ENCODE data around the gene ZSCAN22. TPM values are rescaled to one million over a fixed set of nuclear protein-coding genes. Genes with fewer than 3 reads are reported as not detected.

Gene ZSCAN22
- total RNA-seq, 4 donors from 2014 or later = 2.0 to 3.7 (median 2.8) TPM

DNA sequence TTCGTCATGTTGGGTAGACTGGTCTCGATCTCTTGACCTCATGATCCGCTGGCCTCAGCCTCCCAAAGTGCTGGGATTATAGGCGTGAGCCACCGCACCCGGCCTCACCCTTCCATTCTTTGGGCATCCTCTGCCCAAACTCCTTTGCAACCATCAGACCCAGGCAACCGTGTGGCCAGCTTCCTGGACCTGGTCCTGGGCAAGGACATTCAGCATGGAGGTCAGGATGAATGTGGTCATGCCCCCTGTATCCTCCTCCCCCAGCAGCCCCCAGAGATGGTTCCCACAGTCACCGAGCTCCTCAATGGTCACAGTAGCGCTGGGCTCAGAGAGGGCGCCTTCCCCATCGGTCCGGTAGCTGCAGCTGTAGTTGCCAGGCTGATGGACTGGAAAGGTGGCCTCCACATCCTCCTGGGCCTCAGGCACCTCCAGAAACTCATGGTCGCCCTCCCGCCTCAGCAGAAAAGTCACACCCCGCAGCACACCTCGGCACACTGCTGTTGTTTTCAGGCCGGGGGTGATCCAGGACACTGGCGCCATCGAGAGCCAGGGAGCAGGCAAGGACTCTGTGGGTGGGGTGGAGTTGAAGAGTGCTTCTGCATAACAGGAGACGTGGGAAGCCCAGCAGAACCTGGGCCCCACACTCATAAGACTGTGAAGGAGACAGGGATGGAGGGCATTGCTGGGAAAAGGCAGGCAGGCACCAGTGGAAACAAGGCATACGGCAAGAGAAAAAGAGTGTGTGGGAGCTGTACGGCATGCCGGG, 25.4 kb downstream of the ZSCAN22 start:
- TF ChIP-seq, protein P1, sequence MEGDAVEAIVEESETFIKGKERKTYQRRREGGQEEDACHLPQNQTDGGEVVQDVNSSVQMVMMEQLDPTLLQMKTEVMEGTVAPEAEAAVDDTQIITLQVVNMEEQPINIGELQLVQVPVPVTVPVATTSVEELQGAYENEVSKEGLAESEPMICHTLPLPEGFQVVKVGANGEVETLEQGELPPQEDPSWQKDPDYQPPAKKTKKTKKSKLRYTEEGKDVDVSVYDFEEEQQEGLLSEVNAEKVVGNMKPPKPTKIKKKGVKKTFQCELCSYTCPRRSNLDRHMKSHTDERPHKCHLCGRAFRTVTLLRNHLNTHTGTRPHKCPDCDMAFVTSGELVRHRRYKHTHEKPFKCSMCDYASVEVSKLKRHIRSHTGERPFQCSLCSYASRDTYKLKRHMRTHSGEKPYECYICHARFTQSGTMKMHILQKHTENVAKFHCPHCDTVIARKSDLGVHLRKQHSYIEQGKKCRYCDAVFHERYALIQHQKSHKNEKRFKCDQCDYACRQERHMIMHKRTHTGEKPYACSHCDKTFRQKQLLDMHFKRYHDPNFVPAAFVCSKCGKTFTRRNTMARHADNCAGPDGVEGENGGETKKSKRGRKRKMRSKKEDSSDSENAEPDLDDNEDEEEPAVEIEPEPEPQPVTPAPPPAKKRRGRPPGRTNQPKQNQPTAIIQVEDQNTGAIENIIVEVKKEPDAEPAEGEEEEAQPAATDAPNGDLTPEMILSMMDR (IDR thresholded peaks at IDR 0.05) = no peak
- no peak for ATAC-seq (ENCODE audit: low FRiP score)
- DNase-seq (ENCODE audit: low spot score) = no peak

DNA sequence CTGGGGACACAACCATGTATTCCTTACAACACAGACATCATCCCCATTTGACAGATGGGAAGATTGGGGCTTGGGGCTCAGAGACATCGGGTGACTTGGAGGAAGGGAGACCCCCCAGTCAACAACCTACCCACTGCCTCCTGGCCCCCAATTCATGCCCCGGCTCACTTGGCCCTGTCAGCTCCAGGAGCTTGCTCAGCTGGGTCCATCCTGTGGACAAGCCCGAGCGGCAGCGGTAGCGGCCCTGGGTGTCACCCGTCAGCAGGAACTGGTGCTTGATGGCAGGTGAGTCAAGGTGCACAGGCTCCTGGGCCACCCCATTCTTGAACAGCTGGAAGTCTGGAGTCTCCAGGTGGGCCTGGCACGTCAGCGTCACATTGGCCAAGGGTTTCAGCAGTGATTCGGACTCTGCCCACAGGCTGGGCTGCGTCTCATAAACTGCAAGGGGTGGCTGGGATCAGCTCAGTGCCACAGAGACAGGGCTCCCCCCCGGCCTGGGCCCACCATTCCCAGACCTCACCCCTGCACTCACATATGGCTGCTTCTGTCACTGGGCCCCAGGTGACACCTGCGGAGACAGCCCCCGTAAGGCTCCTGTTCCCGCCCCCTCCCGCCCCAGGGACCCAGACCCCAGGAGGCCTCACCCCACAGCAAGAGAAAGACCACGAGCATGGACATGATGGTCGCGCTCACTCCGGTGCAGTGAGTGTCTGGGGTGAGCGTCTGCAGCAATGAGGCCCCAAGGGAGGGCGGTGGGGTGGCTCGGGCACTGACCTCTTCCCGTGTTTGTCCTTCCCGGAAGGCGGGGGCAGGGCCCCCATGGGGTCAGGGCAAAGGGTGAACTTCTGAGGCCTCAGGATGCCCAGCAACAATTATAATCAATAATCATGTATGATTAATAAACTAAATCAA, 26.2 kb downstream of the ZSCAN22 start, which contains the start of gene A1BG:
Gene A1BG, minus strand, starts transcription at position 733 of the 912 bp plus-strand sequence. Its CDS starts 55 bp downstream, at position 678.
- no peak for ATAC-seq (ENCODE audit: low FRiP score)
- TF ChIP-seq, protein P1 (IDR thresholded peaks at IDR 0.05) = no peak

DNA sequence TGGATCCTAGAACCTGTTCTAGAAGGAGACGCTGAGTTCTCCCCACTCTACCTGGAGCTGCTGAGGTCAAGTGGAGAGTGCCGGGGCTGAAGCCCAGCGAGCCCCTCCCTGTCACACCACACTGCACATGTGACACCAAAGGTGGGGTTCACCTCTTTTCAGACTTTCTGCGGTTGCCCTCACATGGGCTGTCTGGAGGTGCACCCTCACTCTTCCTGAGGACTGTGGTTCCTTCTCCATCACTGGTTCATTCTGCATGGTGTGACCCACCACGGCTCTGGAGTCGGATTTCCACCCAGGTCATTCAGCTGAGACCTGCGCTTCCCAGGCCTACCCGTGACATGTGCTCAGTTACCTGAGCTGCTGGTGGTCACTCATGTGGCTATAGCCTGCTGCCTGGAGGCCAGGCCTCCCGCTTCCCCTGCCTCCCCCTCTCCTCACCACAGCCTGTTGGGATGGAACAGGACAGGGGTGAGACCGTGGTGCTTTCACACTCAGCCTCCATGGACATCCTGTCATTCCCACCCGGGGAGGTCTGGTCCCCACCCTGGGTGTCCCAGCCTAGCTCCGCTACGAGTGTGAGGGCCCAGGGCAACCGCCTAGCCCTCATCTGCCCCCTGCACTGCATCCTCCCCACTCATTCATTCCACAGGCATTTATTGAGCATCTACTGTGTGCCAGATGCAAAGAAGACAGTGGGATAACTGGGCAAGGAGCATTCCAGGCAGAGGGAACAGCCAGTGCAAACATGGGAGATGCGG, 27.1 kb downstream of the ZSCAN22 start:
- TF ChIP-seq, protein P1 (IDR thresholded peaks at IDR 0.05) = no peak
- DNase-seq (ENCODE audit: low spot score) (no peak), ATAC-seq (ENCODE audit: low FRiP score) (no peak)

More for the DNA sequence above, 26.2 kb downstream of the ZSCAN22 start, which contains the start of gene A1BG:
- DNase-seq (ENCODE audit: low spot score) = no peak

DNA sequence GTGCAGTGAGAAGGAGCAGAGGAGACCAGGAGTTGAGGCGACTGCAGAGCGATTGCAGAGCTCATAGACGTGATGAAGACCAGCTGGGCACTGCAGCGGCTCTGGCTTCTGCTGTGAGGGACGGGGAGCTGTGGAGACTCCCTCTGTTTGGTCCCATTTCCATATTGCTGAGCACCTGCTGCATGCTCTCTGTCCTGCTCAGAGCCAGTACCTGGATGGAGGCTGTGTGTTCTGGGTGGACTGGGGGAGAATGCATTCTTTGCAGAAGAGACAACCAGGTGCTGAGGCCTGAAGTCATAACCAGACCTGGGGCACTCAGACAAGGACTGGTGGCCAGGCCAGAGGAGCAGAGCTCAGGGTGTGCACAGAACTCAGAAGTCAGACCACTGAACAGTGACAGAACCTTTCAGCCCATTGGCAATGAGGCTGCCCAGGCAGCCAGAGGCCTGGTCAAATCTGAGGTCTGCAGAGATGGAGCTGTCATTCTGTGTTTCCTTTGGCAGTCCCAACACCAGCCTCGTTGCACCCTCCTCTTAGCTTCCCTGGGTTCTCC, 27.8 kb downstream of the ZSCAN22 start:
- TF ChIP-seq, protein P1 (IDR thresholded peaks at IDR 0.05) = no peak
- ATAC-seq (ENCODE audit: low FRiP score) (no peak), DNase-seq (ENCODE audit: low spot score) (no peak)

DNA sequence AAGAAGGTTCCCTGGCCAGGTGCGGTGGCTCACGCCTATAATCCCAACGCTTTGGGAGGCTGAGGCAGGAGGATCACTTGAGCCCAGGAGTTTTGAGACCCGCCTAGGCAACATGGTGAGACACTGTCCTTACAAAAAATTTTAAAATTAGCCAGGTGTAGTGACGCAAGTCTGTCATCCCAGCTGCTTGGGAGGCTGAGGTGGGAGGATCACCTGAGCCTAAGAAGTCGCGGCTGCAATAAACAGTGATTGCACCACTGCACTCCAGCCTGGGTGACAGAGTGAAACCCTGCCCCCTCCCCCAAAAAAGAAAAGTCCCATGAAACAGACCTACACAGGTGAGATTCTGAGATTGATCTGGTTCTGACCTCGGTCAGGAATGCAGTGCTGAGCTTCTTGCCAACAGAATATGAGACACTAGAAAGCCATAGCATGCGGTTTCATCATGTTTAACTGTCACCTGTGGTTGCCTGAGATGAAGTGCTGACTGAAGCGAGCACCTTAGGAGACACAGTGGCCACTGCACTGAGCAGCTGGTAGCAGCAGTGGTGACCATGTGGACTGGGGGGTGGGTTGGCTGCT, 28.5 kb downstream of the ZSCAN22 start:
- TF ChIP-seq, protein P1 (IDR thresholded peaks at IDR 0.05) = no peak
- no peak for ATAC-seq (ENCODE audit: low FRiP score)
- no peak for DNase-seq (ENCODE audit: low spot score)

All from omental fat pad (tissue), 4 donors.